Left ventricle myocardium inferior (tissue), 1 donor: ENCODE results near the gene GRM7. TPM values are rescaled to one million over a fixed set of nuclear protein-coding genes. Genes with fewer than 3 reads are reported as not detected.

Source experiments
- DNase-seq: peaks from one replicate; pipeline ENCODE4 v3.0.0-alpha.2; 2020
- H3K27ac ChIP-seq: fragments of 200-600 bp; replicated peaks from 2 replicates; pipeline ENCODE4 v1.8.0; 2021
- H3K27me3 ChIP-seq: fragments of 200-600 bp; 2 replicates; pipeline ENCODE4 v1.8.0; 2021; ENCODE audit warnings: low read depth
- H3K36me3 ChIP-seq: fragments of 200-600 bp; 2 replicates; pipeline ENCODE4 v1.8.0; 2021
- H3K4me1 ChIP-seq: fragments of 200-600 bp; 2 replicates; pipeline ENCODE4 v1.8.0; 2021
- H3K4me3 ChIP-seq: fragments of 200-600 bp; 2 replicates; pipeline ENCODE4 v1.8.0; 2021; ENCODE audit warnings: mild to moderate bottlenecking, moderate library complexity
- H3K9me3 ChIP-seq: fragments of 200-600 bp; replicated peaks from 2 replicates; pipeline ENCODE4 v1.8.0; 2021
- intact Hi-C: fragments of 100-400 bp; cut with micrococcal nuclease; formaldehyde crosslinking; loops from one replicate; pipeline ENCODE4 v1.11.0; 2022
- total RNA-seq: library from RNA; stranded (reverse); fragmentation: NEBNext Ultra II Directional; extraction: Animal tissue kit (Norgen Biotek cat#: 25700); gene quantifications from one replicate; pipeline ENCODE4 v1.2.1, GENCODE V29; 2021
- TF ChIP-seq, protein P1 (sequence below): fragments of 200-600 bp; IDR thresholded peaks from 2 replicates; pipeline ENCODE4 v1.8.0; 2021; ENCODE audit warnings: antibody characterized with exemption, mild to moderate bottlenecking, borderline replicate concordance
- donor health status: DM: no; HTN: yes; CAD: no; lungs with severe emphysema.

Gene GRM7
- total RNA-seq, 1 donor from 2014 or later = not detected

DNA sequence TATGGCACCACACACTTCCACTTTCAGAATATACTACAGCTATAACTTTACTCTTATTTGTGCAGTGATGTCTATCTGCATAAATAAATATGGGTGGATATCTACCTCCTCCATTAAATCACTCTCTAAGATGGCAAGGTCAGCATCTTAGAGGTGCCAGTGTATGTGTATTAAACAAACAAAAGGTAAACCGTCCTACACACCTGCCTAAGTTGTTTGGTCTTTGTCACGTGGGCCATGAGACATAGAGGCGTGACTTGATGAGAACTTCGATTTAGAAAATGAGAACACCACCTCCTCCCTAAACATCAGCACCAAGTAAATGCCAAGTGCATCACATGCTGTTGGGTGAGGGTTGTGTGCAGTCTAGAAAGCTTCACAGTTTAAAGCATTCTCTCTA lies 310.6 kb downstream of the GRM7 start:
- Histone ChIP-seq H3K36me3 (no peaks in the 10 kb centered on the region), H3K9me3 (peaks cover 7% of the 10 kb centered on the region), H3K4me3 (no peak overlapping the region), H3K27me3 (no peaks in the 10 kb centered on the region), H3K27ac (no peak overlapping the region), H3K4me1 (no peaks in the 10 kb centered on the region)
- TF ChIP-seq, protein P1, sequence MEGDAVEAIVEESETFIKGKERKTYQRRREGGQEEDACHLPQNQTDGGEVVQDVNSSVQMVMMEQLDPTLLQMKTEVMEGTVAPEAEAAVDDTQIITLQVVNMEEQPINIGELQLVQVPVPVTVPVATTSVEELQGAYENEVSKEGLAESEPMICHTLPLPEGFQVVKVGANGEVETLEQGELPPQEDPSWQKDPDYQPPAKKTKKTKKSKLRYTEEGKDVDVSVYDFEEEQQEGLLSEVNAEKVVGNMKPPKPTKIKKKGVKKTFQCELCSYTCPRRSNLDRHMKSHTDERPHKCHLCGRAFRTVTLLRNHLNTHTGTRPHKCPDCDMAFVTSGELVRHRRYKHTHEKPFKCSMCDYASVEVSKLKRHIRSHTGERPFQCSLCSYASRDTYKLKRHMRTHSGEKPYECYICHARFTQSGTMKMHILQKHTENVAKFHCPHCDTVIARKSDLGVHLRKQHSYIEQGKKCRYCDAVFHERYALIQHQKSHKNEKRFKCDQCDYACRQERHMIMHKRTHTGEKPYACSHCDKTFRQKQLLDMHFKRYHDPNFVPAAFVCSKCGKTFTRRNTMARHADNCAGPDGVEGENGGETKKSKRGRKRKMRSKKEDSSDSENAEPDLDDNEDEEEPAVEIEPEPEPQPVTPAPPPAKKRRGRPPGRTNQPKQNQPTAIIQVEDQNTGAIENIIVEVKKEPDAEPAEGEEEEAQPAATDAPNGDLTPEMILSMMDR = no peak
- intact Hi-C loops = no loop called here
- no peak for DNase-seq

DNA sequence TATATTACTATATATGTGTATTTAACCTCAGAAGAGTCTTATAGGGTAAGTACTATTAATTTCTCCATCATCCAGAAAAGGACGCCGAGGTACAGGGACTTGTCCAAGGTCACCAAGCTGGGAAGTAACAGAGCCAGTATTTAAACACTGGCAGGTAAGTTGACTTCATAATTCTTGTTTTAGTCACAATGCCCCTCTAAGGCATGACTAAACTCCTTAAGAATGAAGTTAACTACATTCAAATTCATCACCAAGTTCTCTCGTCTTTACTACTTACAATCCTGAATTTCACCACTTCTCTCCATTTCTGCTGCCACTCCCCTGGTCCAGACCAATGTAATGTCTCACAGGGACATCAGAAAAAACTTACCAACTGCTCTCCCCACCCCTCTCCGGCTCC lies 312.1 kb downstream of the GRM7 start:
- TF ChIP-seq, protein P1 = no peak
- peaks cover 3% of the 10 kb centered on the region for H3K9me3 ChIP-seq
- intact Hi-C loops = no loop called here

DNA sequence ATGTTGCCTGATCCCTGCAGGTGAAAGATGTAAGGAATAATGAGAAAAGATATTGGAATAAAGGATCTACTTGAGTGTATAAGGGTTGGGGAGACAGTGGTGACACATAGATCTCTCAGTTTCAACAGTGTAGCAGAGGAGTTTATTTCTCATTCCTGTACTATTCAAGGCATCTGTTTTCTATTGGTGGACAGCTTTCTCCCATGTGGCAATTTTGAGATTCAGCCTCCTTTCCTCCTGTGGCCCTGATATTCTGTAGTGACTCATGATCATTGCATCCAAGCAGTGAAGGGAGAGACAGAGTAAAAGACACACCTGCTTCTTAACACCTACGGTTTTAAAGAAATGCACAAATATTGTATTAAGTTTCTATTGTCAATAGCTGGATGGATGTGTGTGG lies 327.6 kb downstream of the GRM7 start:
- no peaks in the 10 kb centered on the region for H3K36me3 ChIP-seq
- H3K4me1 ChIP-seq = no peaks in the 10 kb centered on the region
- H3K4me3 ChIP-seq = no peak overlapping the region
- no peak for DNase-seq
- H3K9me3 ChIP-seq = no peaks in the 10 kb centered on the region
- TF ChIP-seq, protein P1 = no peak
- intact Hi-C loops = no loop called here
- H3K27ac ChIP-seq = no peak overlapping the region
- H3K27me3 ChIP-seq = no peaks in the 10 kb centered on the region

More for the DNA sequence above, 312.1 kb downstream of the GRM7 start:
- DNase-seq = no peak
- Histone ChIP-seq H3K27ac (no peak overlapping the region), H3K4me1 (no peaks in the 10 kb centered on the region), H3K36me3 (no peaks in the 10 kb centered on the region), H3K4me3 (no peak overlapping the region), H3K27me3 (no peaks in the 10 kb centered on the region)

DNA sequence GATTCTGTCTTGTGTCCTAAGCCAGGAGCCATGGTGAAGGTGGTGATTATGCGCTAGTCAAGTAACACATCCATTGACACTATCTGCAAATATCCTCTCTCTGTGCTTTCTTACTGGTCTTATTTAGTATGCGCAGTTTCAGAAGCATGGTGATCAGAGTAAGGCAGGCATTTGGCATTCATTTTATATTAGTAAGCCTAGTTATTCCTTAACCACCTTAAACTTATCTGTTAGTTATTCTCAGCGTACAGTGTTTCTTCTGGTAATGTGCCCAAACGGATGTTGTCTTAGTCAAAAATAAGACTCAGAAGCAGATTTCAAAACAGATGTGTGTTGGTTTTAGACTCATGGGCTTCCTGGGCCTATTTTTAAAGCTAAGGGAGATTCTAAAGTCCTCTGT lies 329.2 kb downstream of the GRM7 start:
- no peak for DNase-seq
- Histone ChIP-seq H3K27me3 (no peaks in the 10 kb centered on the region), H3K4me1 (no peaks in the 10 kb centered on the region), H3K27ac (no peak overlapping the region), H3K9me3 (no peaks in the 10 kb centered on the region), H3K36me3 (no peaks in the 10 kb centered on the region), H3K4me3 (no peak overlapping the region)
- intact Hi-C loops = no loop called here
- TF ChIP-seq, protein P1 = no peak

DNA sequence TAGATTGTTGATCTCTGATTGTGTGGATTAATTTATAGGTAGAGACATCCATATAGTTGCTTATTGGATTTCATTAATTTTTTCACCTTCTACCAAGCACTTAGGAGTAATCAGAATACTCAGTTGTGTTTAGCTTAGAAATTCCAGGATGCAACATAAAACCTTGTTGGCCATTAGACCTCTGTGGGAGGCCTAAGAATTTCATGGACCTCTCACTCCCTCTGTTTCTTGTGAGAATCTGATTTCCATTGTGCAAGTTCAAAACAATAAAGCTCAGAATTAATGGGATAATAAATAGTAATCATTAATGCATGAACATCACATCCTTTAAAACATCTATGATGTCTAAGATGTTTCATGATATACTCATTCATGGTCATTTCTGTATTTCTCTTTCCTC lies 332.4 kb downstream of the GRM7 start:
- no peak for DNase-seq
- Histone ChIP-seq H3K4me1 (no peaks in the 10 kb centered on the region), H3K27ac (no peak overlapping the region), H3K36me3 (no peaks in the 10 kb centered on the region), H3K4me3 (no peak overlapping the region), H3K27me3 (no peaks in the 10 kb centered on the region), H3K9me3 (no peaks in the 10 kb centered on the region)
- TF ChIP-seq, protein P1 = no peak
- intact Hi-C loops = no loop called here
